ENCODE results near the gene GNPAT. TPM values are rescaled to one million over a fixed set of nuclear protein-coding genes. Genes with fewer than 3 reads are reported as not detected.

Gene GNPAT
- total RNA-seq, 2 donors from 2014 or later: 26.5 to 29.2 TPM

DNA sequence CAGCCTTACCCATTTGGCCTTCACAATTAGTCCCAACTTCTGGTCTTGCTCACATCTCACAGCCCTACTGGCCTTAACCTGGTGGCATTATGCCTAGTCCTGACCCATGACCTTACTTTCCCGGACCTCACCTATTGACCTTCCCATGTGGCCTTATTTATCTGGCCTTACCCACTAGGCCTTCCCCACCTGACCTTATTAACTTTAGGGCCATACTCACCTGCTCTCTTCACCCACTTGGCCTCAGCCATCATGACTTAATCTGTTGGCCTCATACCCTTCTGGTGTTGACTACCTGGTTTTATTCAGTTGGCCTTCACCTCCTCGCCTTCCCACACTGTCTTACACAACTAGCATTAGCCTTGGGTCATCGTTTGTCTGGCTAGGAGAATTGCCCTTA lies 61.0 kb downstream of the GNPAT start:
- no peak for DNase-seq (ENCODE audit: low spot score)
- H3K9me3 ChIP-seq: no peaks in the 10 kb centered on the region
- TF ChIP-seq, protein P1, sequence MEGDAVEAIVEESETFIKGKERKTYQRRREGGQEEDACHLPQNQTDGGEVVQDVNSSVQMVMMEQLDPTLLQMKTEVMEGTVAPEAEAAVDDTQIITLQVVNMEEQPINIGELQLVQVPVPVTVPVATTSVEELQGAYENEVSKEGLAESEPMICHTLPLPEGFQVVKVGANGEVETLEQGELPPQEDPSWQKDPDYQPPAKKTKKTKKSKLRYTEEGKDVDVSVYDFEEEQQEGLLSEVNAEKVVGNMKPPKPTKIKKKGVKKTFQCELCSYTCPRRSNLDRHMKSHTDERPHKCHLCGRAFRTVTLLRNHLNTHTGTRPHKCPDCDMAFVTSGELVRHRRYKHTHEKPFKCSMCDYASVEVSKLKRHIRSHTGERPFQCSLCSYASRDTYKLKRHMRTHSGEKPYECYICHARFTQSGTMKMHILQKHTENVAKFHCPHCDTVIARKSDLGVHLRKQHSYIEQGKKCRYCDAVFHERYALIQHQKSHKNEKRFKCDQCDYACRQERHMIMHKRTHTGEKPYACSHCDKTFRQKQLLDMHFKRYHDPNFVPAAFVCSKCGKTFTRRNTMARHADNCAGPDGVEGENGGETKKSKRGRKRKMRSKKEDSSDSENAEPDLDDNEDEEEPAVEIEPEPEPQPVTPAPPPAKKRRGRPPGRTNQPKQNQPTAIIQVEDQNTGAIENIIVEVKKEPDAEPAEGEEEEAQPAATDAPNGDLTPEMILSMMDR (IDR thresholded peaks at IDR 0.05): no peak
- no peak overlapping the region for H3K4me3 ChIP-seq
- no peaks in the 10 kb centered on the region for H3K27me3 ChIP-seq (replicated peaks; ENCODE audit: insufficient read depth)
- ATAC-seq (ENCODE audit: insufficient number of reproducible peaks, low FRiP score, low read depth): no peak
- H3K27ac ChIP-seq: no peak overlapping the region
- H3K36me3 ChIP-seq: no peaks in the 10 kb centered on the region
- no peaks in the 10 kb centered on the region for H3K4me1 ChIP-seq (ENCODE audit: control insufficient read depth in 1 of 2, low read depth in 2 of 2)

DNA sequence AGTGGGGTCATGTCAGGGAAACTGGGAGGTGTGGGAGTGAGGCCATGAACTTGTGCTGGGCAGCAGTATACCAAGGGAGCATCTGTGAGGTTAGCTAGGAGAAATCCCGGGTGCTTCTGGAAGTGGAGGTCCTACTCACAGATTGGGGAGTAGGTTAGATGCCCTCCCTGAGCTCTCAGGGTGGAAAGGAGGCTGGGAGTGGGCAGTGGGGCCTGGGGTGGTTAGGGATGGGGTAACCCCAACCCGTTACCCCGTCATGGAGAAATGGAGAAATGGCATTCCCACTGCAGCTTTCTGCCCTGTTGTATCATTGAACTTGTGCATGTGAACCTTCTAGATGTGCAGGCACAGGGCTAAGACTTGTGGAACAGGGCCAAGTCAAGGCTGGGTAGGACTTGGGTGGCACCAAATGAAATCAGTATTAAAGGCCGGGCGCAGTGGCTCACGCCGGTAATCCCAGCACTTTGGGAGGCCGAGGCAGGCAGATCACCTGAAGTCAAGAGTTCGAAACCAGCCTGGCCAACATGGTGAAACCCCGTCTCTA lies 69.5 kb downstream of the GNPAT start:
- Histone ChIP-seq H3K9me3 (no peaks in the 10 kb centered on the region), H3K4me1 (ENCODE audit: control insufficient read depth in 1 of 2, low read depth in 2 of 2) (no peaks in the 10 kb centered on the region), H3K27me3 (replicated peaks; ENCODE audit: insufficient read depth) (no peaks in the 10 kb centered on the region), H3K4me3 (no peak overlapping the region), H3K27ac (no peak overlapping the region), H3K36me3 (no peaks in the 10 kb centered on the region)
- TF ChIP-seq, protein P1 (IDR thresholded peaks at IDR 0.05): no peak
- DNase-seq (ENCODE audit: low spot score) (no peak), ATAC-seq (ENCODE audit: insufficient number of reproducible peaks, low FRiP score, low read depth) (no peak)

DNA sequence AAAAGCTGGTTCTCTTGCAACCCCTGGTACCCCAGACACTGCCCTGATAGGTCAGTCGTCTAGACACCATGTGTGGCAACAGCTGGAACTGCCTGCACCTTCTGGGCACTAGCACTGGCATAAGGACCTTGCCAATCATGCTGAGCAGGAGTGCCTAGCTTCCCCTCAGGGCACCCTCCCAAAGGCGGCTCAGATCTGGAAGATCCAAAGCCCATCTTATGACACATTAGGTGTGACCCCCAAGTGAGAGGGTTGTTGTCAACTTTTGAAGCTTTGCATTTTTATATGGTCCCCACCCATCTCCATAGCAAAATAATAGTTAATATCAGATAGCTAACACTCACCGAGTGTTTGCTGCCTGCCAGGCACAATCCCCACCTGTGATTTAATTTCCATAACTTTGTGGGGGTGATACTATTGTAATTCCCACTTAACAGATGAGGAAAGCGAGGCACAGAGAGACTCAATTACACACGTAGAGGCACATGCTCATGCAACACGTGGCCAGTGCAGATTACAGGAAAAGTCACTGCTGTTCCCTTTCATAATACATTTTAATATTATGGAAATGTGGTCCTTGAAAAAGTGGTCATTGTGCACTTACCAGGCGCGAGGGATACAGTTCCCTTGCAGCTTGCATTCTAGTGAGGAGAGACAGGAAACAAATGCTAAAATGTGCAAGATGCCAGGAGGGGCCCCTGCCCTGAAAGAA lies 70.9 kb downstream of the GNPAT start:
- Histone ChIP-seq H3K4me3 (no peak overlapping the region), H3K27ac (no peak overlapping the region), H3K27me3 (replicated peaks; ENCODE audit: insufficient read depth) (no peaks in the 10 kb centered on the region), H3K36me3 (no peaks in the 10 kb centered on the region), H3K4me1 (ENCODE audit: control insufficient read depth in 1 of 2, low read depth in 2 of 2) (no peaks in the 10 kb centered on the region), H3K9me3 (no peaks in the 10 kb centered on the region)
- DNase-seq (ENCODE audit: low spot score) (no peak), ATAC-seq (ENCODE audit: insufficient number of reproducible peaks, low FRiP score, low read depth) (no peak)
- TF ChIP-seq, protein P1 (IDR thresholded peaks at IDR 0.05): no peak

DNA sequence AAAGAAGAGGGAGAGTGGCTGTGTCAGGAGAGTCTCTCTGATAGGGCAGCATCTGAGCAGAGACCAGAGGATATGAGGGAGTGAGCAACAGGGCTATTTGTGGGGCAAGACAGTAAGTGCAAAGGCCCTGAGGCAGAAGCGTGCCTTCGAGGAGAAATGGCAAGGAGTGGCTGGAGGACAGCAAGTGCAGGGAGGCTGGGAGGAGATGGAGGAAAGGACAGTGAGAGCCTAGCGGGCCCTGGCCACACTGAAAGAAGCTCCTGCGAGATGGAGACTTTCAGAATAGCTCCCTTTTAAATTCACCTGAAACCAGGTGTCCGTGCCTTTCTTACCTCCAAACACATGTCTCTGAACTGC lies 71.4 kb downstream of the GNPAT start:
- Histone ChIP-seq H3K36me3 (no peaks in the 10 kb centered on the region), H3K4me1 (ENCODE audit: control insufficient read depth in 1 of 2, low read depth in 2 of 2) (no peaks in the 10 kb centered on the region), H3K4me3 (no peak overlapping the region), H3K9me3 (no peaks in the 10 kb centered on the region), H3K27me3 (replicated peaks; ENCODE audit: insufficient read depth) (no peaks in the 10 kb centered on the region), H3K27ac (no peak overlapping the region)
- DNase-seq (ENCODE audit: low spot score) (no peak), ATAC-seq (ENCODE audit: insufficient number of reproducible peaks, low FRiP score, low read depth) (no peak)
- TF ChIP-seq, protein P1 (IDR thresholded peaks at IDR 0.05): no peak

DNA sequence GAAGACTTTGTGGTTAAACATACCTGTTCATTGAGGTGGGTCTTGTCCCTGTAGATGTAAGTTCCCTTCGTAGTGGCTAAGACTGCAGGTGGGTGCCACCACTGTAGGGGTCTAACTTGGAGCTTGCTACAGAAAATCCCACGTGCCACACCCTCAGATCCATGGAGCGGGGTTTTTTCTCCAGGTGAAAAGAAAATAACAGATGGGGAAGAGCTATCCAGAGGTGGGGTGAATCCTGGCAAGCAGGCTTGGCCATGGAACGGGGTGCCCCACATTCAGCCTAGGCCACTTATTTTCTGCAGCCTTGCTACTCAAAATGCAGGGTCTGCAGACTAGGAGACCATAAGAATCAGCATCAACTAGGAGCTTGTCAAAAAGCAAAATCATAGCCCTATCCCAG lies 72.6 kb downstream of the GNPAT start:
- TF ChIP-seq, protein P1 (IDR thresholded peaks at IDR 0.05): no peak
- Histone ChIP-seq H3K27ac (no peak overlapping the region), H3K4me1 (ENCODE audit: control insufficient read depth in 1 of 2, low read depth in 2 of 2) (no peaks in the 10 kb centered on the region), H3K9me3 (no peaks in the 10 kb centered on the region), H3K27me3 (replicated peaks; ENCODE audit: insufficient read depth) (no peaks in the 10 kb centered on the region), H3K4me3 (no peak overlapping the region), H3K36me3 (no peaks in the 10 kb centered on the region)
- DNase-seq (ENCODE audit: low spot score): no peak
- no peak for ATAC-seq (ENCODE audit: insufficient number of reproducible peaks, low FRiP score, low read depth)

Measured in thoracic aorta (tissue), 2 donors.